Rectal smooth muscle tissue (tissue), 1 donor: ENCODE measurements around the gene REG3A.

Experiments
- H3K27ac ChIP-seq: one replicate; pipeline ENCODE4 v1.7.0; 2013; ENCODE audit warnings: low read depth, low read length, inconsistent platforms
- H3K27me3 ChIP-seq: one replicate; pipeline ENCODE4 v1.7.0; 2013; ENCODE audit warnings: low read length; ENCODE audit not compliant: control insufficient read depth, insufficient read depth
- H3K36me3 ChIP-seq: one replicate; pipeline ENCODE4 v1.7.0; 2013; ENCODE audit warnings: low read length; ENCODE audit not compliant: control insufficient read depth, insufficient read depth
- H3K4me1 ChIP-seq: one replicate; pipeline ENCODE4 v1.7.0; 2013; ENCODE audit warnings: low read length; ENCODE audit not compliant: control insufficient read depth, insufficient read depth
- H3K4me3 ChIP-seq: one replicate; pipeline ENCODE4 v1.7.0; 2013; ENCODE audit warnings: low read length
- H3K9ac ChIP-seq: one replicate; pipeline ENCODE4 v1.7.0; 2013; ENCODE audit warnings: low read length

Gene REG3A

DNA sequence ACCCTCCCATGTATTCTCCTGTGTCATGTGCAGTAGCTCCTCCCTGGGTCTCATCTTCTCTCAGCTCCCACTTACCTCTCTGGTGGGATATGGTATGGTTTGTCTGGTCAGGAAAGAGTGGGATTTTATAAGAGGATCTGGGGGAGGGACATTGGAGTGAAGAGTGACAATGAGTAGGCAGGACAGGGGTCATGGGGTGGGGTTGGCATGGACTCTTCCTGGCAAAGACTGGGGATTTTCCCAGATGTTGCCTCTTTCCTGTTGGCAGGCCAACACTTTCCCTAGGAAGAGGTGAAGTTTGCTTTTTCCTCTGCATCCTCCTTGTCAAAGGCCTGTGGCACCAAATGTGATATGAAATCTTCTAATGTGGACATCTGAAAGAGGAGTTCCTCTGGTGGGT is at the start of gene REG3A:
Gene REG3A, minus strand, starts transcription at position 101 of the 400 bp plus-strand sequence. CDS start 348 bp downstream, outside the sequence.
- no peaks in the 10 kb centered on the region for H3K27me3 ChIP-seq
- H3K36me3 ChIP-seq, result no peaks in the 10 kb centered on the region
- no peak within 1 kb of the TSS for H3K4me3 ChIP-seq
- H3K4me1 ChIP-seq, result no peaks in the 10 kb centered on the region
- no peak within 1 kb of the TSS for H3K9ac ChIP-seq
- no peak within 1 kb of the TSS for H3K27ac ChIP-seq

DNA sequence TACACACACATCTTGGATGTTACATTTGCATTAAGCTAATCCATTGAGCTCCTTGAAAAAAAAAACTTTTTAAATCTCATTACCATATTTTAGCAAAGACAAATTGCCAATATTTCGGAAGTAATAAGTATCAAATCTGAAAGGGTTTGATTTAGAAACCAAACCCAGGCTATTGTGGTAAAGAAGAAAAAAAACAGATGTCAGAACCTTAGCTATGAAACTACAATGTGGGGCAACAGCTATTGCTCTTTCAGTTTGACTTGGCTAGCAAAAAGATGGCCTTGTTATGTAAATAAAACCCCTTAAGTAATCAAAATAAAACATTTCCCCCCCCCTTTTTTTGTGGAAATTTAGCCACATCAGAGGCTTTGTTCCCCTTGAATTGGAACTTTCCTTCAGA is 41.2 kb upstream of the REG3A start:
- no peaks in the 10 kb centered on the region for H3K4me1 ChIP-seq
- H3K27ac ChIP-seq, result no peak overlapping the region
- no peaks in the 10 kb centered on the region for H3K36me3 ChIP-seq
- no peaks in the 10 kb centered on the region for H3K27me3 ChIP-seq
- no peak overlapping the region for H3K9ac ChIP-seq
- H3K4me3 ChIP-seq, result no peak overlapping the region

DNA sequence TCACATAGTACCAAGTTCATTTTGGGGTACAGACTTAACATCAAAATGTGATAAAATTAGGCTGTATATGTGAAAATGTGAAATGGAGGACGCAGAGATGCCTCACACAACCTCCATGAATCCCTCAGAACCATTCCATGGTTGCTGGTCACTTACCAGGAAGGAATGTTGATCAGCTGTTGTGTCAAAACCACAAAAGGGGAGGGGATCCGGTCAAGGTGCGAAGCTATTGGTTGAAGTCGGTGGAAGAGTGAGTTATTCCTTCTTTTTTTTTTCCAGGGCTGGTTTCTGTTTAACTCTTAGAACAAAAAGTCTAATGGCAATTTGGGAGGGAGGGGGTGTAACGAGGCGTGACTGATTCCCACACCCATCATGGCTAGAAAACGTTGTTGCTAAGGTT is 32.3 kb upstream of the REG3A start:
- Histone ChIP-seq H3K4me3 (no peak overlapping the region), H3K4me1 (no peaks in the 10 kb centered on the region), H3K27me3 (no peaks in the 10 kb centered on the region), H3K36me3 (no peaks in the 10 kb centered on the region), H3K27ac (no peak overlapping the region), H3K9ac (no peak overlapping the region)

DNA sequence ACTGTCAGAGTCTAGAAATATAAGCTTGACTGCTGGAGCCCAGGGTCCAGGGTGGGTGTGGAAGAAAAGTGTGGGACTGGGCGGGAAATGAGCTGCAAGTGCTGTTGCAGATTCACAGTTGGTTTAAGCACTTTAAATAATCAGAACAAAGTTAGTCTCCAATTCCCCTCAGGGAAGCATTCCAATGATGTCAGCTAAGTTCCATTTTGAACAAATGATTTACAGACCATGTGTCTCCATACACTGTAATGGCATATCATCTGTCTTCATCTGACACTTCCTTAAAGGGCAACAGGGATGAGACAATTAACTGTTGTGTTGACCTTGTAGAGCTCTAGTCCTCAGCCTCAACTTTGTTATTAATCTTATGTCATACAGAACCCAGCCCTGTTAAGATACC is 31.5 kb upstream of the REG3A start:
- Histone ChIP-seq H3K4me1 (no peaks in the 10 kb centered on the region), H3K9ac (no peak overlapping the region), H3K4me3 (no peak overlapping the region), H3K27me3 (no peaks in the 10 kb centered on the region), H3K27ac (no peak overlapping the region), H3K36me3 (no peaks in the 10 kb centered on the region)

DNA sequence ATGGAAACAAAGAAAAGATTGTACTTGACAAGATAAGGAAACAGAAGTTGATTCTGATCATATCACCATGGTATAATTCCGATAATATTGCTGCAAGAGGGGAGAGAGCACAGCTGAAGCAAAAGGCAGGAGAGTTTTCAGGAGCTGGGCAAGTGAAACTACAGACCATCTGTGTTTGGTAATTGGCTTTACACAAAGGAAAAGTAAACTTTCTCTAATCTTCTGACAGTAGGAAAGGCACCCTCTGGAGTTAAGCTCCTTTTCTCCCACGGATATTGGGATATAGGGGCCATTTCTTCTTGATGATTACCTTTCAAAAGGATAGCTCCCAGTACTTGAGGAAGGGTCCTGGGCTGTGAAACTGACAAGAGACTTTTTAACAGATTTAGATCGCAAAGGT is 29.9 kb upstream of the REG3A start:
- Histone ChIP-seq H3K36me3 (no peaks in the 10 kb centered on the region), H3K4me1 (no peaks in the 10 kb centered on the region), H3K4me3 (no peak overlapping the region), H3K27me3 (no peaks in the 10 kb centered on the region), H3K9ac (no peak overlapping the region), H3K27ac (no peak overlapping the region)

DNA sequence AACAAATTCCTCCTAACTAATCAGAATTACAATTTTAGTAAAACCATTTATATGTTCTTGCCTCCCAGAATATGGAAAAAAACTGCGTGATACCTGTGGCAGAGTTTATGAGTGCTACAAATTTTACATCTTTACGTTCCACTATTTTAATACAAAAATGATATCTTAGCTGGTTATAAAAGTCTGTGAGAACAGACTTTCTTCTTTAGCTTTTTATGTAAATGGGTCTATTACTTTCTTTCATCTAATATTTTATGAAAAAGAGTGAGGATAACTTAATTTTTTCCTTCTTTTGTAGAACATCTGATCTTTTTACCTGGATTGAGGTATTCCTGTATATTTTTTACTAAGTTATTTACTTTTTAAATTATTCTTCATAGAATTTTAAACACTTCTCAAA is 22.1 kb upstream of the REG3A start:
- Histone ChIP-seq H3K27ac (no peak overlapping the region), H3K4me3 (no peak overlapping the region), H3K36me3 (no peaks in the 10 kb centered on the region)

DNA sequence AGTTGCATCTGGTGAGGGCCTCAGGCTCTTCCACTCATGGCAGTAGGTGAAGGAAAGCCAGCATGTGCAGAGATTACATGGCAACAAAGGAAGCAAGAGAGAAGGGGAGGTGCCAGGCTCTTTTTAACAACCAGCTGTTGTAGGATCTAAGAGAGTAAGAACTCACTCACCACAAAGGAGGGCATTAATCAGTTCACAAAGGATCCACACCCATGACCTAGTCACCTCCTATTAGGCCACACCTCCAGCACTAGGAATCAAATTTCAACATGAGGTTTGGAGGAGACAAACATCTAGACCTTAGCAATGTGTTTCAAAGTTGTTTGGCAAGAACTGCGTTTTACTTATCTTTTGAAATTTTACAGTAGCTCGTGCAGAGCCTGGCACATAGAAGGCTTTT is 20.5 kb upstream of the REG3A start:
- Histone ChIP-seq H3K36me3 (no peaks in the 10 kb centered on the region), H3K4me3 (no peak overlapping the region), H3K9ac (no peak overlapping the region), H3K27ac (no peak overlapping the region), H3K27me3 (no peaks in the 10 kb centered on the region), H3K4me1 (no peaks in the 10 kb centered on the region)

More for the DNA sequence above, 22.1 kb upstream of the REG3A start:
- Histone ChIP-seq H3K4me1 (no peaks in the 10 kb centered on the region), H3K9ac (no peak overlapping the region), H3K27me3 (no peaks in the 10 kb centered on the region)

DNA sequence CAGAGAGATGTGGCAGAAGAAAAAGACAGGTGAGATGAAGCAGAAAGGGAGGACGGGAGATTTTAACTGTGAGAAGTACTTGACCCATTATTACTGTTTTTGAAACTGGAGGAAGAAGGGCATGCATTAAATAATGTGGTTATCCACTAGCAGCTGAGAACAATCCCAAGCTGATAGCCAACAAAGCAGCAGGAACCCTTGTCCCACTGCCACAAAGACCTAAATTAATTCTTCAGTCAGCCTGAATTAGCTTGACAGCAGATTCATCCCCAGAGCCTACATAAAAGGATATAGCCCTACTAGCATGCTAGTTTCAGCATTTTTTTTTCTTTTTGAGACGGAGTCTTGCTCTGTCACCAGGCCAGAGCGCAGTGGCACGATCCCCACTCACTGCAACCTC is 19.5 kb upstream of the REG3A start:
- Histone ChIP-seq H3K4me1 (no peaks in the 10 kb centered on the region), H3K9ac (no peak overlapping the region), H3K36me3 (no peaks in the 10 kb centered on the region), H3K4me3 (no peak overlapping the region), H3K27me3 (no peaks in the 10 kb centered on the region), H3K27ac (no peak overlapping the region)

DNA sequence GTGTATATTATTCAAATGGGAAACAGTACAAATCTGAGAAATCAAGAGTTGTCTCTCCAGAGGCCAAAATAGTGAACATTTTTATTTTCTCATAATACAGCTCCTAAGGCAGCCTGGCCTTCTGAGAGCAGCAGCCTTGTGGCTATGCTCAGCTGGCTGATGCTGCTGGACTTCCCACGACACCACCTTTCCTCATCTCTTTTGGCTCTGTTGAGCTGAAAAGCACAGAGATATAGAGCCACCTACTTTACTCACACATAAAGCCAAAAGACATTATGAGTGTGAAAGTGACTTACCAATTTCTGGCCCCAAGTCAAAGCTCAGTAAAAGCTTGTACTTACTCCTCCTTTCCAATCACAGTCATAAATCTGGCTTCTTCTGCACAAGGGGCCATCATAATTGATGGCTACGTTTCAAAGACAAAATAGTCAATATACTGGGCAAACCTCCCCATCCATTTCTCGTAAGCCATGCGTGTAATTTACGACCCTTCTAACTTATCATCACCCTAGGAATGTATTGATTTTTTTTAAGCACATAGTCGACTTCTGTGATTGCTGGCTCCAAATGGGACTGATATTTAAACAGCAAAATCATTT is 18.6 kb upstream of the REG3A start:
- no peak overlapping the region for H3K9ac ChIP-seq
- H3K36me3 ChIP-seq, result no peaks in the 10 kb centered on the region
- H3K27ac ChIP-seq, result no peak overlapping the region
- H3K4me1 ChIP-seq, result no peaks in the 10 kb centered on the region
- H3K4me3 ChIP-seq, result no peak overlapping the region
- H3K27me3 ChIP-seq, result no peaks in the 10 kb centered on the region

DNA sequence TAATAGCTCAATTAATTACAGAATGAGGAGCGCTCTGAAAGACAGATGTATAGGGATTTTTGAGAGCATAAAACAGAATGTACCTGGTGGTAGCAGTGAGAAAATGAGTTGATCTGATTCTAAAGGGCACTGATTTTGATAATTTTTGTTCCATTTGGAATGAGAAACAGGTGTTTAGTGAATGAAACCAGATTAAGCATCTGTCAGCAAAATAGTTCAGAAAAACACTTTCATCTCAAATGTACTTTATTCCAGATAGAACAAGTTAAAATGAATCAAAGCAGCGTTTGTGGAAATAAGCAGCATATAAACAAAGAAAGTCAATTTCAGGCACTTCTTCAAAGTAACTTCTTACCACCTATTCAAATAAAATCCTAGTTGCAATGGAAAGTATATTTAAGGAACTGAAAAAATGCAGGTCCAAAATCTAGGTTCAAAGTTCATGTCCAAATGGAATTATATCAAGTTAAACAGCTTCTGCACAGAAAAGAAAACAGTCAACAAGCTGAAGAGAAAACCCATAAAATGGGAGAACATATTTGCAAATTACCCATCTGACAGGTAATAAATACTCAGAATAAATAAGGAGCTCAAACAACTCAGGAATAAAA is 11.9 kb upstream of the REG3A start:
- Histone ChIP-seq H3K4me3 (no peak overlapping the region), H3K4me1 (no peaks in the 10 kb centered on the region), H3K9ac (no peak overlapping the region), H3K36me3 (no peaks in the 10 kb centered on the region), H3K27ac (no peak overlapping the region), H3K27me3 (no peaks in the 10 kb centered on the region)

DNA sequence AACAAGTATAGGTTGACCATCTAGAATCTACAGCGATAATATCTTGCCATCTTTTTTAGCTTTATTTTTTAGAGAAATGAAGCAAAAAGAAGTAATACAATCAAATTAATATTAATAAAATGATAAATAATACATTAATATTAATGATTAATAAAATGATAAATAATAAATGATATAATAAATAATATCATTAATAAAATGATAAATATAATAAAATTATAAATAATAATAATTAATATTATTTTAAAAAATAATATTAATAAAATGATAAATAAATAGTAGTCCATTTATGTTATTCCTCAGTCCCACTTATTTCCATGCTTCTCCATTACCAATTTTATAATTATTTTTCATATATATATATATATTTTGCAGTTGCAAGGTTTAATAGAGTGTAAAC is 3.2 kb upstream of the REG3A start:
- Histone ChIP-seq H3K27me3 (no peaks in the 10 kb centered on the region), H3K36me3 (no peaks in the 10 kb centered on the region), H3K4me3 (no peak overlapping the region), H3K27ac (no peak overlapping the region), H3K4me1 (no peaks in the 10 kb centered on the region), H3K9ac (no peak overlapping the region)

DNA sequence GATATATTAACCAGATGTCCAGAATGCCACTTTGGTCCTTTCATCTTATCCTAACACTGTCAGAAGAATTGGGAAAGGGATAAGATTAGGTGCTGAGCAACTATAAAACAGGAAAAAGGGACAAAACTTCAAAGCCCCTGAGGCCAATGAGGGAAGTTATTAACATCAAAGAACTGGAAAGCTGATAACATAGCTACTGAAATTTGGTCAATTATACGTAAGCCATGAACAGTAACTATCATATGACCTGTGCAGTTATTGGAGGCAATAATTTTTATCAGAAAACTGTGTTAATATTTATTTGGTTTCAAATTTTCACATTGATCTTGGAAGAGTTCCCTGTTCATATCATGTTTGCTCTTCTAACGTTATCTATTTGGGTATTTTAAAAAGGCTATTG is 2.6 kb upstream of the REG3A start:
- Histone ChIP-seq H3K4me1 (no peaks in the 10 kb centered on the region), H3K36me3 (no peaks in the 10 kb centered on the region), H3K9ac (no peak overlapping the region), H3K27ac (no peak overlapping the region), H3K27me3 (no peaks in the 10 kb centered on the region), H3K4me3 (no peak overlapping the region)

DNA sequence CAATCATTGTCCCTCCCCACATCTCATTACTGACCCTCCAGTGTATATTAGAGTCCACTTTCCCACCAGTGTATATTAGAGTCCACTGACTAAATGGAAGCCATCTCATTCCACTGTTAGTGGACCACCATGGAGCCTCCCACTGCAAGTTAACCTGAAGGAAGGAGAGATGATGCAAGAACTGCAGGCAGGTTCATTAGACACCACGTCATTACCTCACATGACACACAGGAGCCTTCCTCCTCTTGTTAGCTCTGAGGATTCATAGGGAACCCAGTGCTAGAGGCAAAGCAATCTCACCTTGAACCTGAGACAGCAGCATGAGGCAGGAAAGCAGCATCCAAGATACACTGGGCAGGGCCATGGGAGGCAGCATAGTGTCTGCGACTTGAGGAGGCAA is 523 bp downstream of the REG3A start:
- Histone ChIP-seq H3K4me3 (no peak overlapping the region), H3K27me3 (no peaks in the 10 kb centered on the region), H3K27ac (no peak overlapping the region), H3K36me3 (no peaks in the 10 kb centered on the region), H3K4me1 (no peaks in the 10 kb centered on the region), H3K9ac (no peak overlapping the region)
